SU-DHL-6 (cell line): ENCODE measurements around the gene SOX15.
A peak's percentile ranks its signal among the peaks of the same experiment; 100 is the strongest.

ENCODE experiments used
- H2AFZ ChIP-seq: fragments of 200-600 bp; sonication (generic); 2 replicates; pipeline ENCODE4 v1.6.1; 2014; ENCODE audit warnings: low read depth, mild to moderate bottlenecking, moderate library complexity, mixed read lengths, antibody characterized with exemption, low read length; ENCODE audit not compliant: severe bottlenecking
- H3F3A ChIP-seq: fragments of 200-600 bp; shearing (Covaris generic); 2 replicates; pipeline ENCODE4 v1.6.0; 2016; ENCODE audit warnings: antibody characterized with exemption, mild to moderate bottlenecking; ENCODE audit not compliant: insufficient read depth
- H3K27ac ChIP-seq: fragments of 200-600 bp; sonication (generic); 2 replicates; pipeline ENCODE4 v1.5.1; 2016; ENCODE audit warnings: low read depth, mild to moderate bottlenecking, low read length, moderate library complexity, mixed read lengths
- H3K27me3 ChIP-seq: fragments of 200-600 bp; sonication (generic), shearing (Covaris generic); 2 replicates; pipeline ENCODE4 v1.6.0; 2014; ENCODE audit warnings: mild to moderate bottlenecking, low read length
- H3K36me3 ChIP-seq: fragments of 200-600 bp; sonication (generic); 2 replicates; pipeline ENCODE4 v1.6.1; 2014; ENCODE audit warnings: mild to moderate bottlenecking, low read length, mixed read lengths
- H3K4me2 ChIP-seq: fragments of 300-600, 200-600 bp; shearing (Covaris generic), sonication (generic); 2 replicates; pipeline ENCODE4 v1.6.0; 2014; ENCODE audit warnings: low read length, low read depth, mild to moderate bottlenecking; ENCODE audit not compliant: poor library complexity, severe bottlenecking
- H3K4me3 ChIP-seq: fragments of 200-600 bp; sonication (generic); 2 replicates; pipeline ENCODE4 v1.5.1; 2014; ENCODE audit warnings: antibody characterized with exemption, low read length, mild to moderate bottlenecking, mixed read lengths; ENCODE audit not compliant: insufficient read depth, poor library complexity, severe bottlenecking
- H3K79me2 ChIP-seq: fragments of 200-600 bp; sonication (generic); 2 replicates; pipeline ENCODE4 v1.6.1; 2014; ENCODE audit warnings: mild to moderate bottlenecking, low read length, moderate library complexity; ENCODE audit not compliant: insufficient read depth
- H3K9ac ChIP-seq: fragments of 200-600 bp; sonication (generic); 2 replicates; pipeline ENCODE4 v1.7.0; 2014; ENCODE audit warnings: mild to moderate bottlenecking, low read length
- H3K9me2 ChIP-seq: fragments of 200-600 bp; sonication (generic); replicated peaks from 2 replicates; pipeline ENCODE4 v1.6.1; 2014; ENCODE audit warnings: low read length; ENCODE audit not compliant: insufficient read depth
- H3K9me3 ChIP-seq: fragments of 200-600 bp; sonication (generic); 2 replicates; pipeline ENCODE4 v1.6.1; 2014; ENCODE audit warnings: low read length, mixed read lengths; ENCODE audit not compliant: insufficient read depth
- H4K20me1 ChIP-seq: fragments of 200-600 bp; sonication (generic); 2 replicates; pipeline ENCODE4 v1.6.1; 2014; ENCODE audit warnings: low read depth, mild to moderate bottlenecking, antibody characterized with exemption, low read length, moderate library complexity, mixed read lengths
- EZH2phosphoT487 ChIP-seq: fragments of 200-600 bp; sonication (generic), shearing (Covaris generic); conservative IDR thresholded peaks from 2 replicates; pipeline ENCODE4 v1.6.1; 2018; ENCODE audit warnings: mild to moderate bottlenecking, antibody characterized with exemption, low read length, moderate library complexity, mixed read lengths
- TF ChIP-seq, protein P1 (sequence below): fragments of 200-600 bp; sonication (generic); IDR thresholded peaks from one replicate; pipeline ENCODE4 v1.5.1; 2017; ENCODE audit warnings: antibody characterized with exemption, mild to moderate bottlenecking, low read length, moderate library complexity; ENCODE audit not compliant: insufficient read depth, poor library complexity, severe bottlenecking

The SOX15 gene

DNA sequence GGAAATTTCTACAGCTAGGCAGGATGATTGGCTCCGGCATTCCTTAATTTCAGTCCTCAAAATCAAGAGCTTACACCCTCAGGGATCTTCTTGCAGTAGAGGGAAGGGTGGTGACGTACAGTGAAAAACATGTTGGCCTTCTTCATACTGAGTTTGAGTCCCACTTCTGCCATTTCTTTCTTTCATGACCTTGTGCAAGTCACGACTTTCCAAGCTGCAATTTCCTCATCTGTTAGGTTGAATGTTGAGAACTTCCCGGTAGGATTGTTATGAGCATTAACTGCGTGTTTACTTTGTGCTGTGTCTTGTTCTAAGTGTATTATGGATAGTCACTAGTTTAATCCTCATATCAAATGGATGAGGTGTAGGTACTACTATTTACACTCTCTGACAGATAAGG, 20.3 kb downstream of the SOX15 start:
- no peak overlapping the region for H2AFZ ChIP-seq
- peaks cover 29% of the 10 kb centered on the region for H3K79me2 ChIP-seq
- H3K27me3 ChIP-seq, result no peaks in the 10 kb centered on the region
- H3K9me3 ChIP-seq, result no peaks in the 10 kb centered on the region
- TF ChIP-seq EZH2phosphoT487, result no peak
- TF ChIP-seq, protein P1, sequence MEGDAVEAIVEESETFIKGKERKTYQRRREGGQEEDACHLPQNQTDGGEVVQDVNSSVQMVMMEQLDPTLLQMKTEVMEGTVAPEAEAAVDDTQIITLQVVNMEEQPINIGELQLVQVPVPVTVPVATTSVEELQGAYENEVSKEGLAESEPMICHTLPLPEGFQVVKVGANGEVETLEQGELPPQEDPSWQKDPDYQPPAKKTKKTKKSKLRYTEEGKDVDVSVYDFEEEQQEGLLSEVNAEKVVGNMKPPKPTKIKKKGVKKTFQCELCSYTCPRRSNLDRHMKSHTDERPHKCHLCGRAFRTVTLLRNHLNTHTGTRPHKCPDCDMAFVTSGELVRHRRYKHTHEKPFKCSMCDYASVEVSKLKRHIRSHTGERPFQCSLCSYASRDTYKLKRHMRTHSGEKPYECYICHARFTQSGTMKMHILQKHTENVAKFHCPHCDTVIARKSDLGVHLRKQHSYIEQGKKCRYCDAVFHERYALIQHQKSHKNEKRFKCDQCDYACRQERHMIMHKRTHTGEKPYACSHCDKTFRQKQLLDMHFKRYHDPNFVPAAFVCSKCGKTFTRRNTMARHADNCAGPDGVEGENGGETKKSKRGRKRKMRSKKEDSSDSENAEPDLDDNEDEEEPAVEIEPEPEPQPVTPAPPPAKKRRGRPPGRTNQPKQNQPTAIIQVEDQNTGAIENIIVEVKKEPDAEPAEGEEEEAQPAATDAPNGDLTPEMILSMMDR, result no peak
- H3F3A ChIP-seq, result peaks cover 37% of the 10 kb centered on the region
- peaks cover 20% of the 10 kb centered on the region for H3K36me3 ChIP-seq
- no peaks in the 10 kb centered on the region for H3K9me2 ChIP-seq
- no peak overlapping the region for H3K9ac ChIP-seq
- H3K27ac ChIP-seq, result no peak overlapping the region
- peaks cover 7% of the 10 kb centered on the region; the same call in 1 of the 2 replicates for H4K20me1 ChIP-seq
- H3K4me2 ChIP-seq, result no peak overlapping the region
- no peak overlapping the region for H3K4me3 ChIP-seq

DNA sequence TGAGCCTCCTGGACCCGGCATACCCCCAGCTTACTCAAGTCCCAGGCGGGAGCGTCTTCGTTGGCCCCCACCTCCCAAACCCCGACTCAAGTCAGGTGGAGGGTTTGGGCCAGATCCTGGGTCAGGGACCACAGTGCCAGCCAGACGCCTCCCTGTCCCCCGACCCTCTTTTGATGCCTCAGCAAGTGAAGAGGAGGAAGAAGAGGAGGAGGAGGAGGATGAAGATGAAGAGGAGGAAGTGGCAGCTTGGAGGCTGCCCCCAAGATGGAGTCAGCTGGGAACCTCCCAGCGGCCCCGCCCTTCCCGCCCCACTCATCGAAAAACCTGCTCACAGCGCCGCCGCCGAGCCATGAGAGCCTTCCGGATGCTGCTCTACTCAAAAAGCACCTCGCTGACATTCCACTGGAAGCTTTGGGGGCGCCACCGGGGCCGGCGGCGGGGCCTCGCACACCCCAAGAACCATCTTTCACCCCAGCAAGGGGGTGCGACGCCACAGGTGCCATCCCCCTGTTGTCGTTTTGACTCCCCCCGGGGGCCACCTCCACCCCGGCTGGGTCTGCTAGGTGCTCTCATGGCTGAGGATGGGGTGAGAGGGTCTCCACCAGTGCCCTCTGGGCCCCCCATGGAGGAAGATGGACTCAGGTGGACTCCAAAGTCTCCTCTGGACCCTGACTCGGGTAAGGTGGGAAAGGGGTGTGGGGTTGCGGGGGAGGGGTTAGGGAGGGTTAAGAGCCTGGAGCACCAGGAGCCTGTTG, 26.6 kb downstream of the SOX15 start:
- TF ChIP-seq, protein P1, result no peak
- no peak for TF ChIP-seq EZH2phosphoT487
- Histone ChIP-seq H3K79me2 (peaks cover 33% of the 10 kb centered on the region), H3K27me3 (no peaks in the 10 kb centered on the region), H3K9me2 (no peaks in the 10 kb centered on the region), H3K9ac (peak overlapping the region; percentile 99), H2AFZ (no peak overlapping the region), H3K9me3 (no peaks in the 10 kb centered on the region), H3K36me3 (peaks cover 8% of the 10 kb centered on the region; the same call in 1 of the 2 replicates), H3F3A (no peaks in the 10 kb centered on the region), H3K27ac (no peak overlapping the region), H4K20me1 (no peaks in the 10 kb centered on the region), H3K4me2 (peak overlapping the region; percentile 80), H3K4me3 (peak overlapping the region; percentile 95)

GRCh38 chr17:7562208-7562605, 27.7 kb downstream of the SOX15 start:
- Histone ChIP-seq H3K9ac (peak overlapping the region; percentile 99), H3K4me3 (peak overlapping the region; percentile 95), H2AFZ (peak overlapping the region; percentile 45), H3K9me2 (no peaks in the 10 kb centered on the region), H3K4me2 (peak overlapping the region; percentile 80), H3F3A (no peaks in the 10 kb centered on the region), H3K36me3 (peaks cover 8% of the 10 kb centered on the region; the same call in 1 of the 2 replicates), H3K9me3 (no peaks in the 10 kb centered on the region), H3K27ac (peak overlapping the region; percentile 85), H3K27me3 (no peaks in the 10 kb centered on the region), H3K79me2 (peaks cover 33% of the 10 kb centered on the region), H4K20me1 (no peaks in the 10 kb centered on the region)
- no peak for TF ChIP-seq EZH2phosphoT487
- TF ChIP-seq, protein P1, result no peak
